ENCODE data around the gene SLC22A14. TPM values are rescaled to one million over a fixed set of nuclear protein-coding genes. Genes with fewer than 3 reads are reported as not detected.
"Not testable (repeated sequence)": the region's sequence is repeated elsewhere in the genome, so short reads cannot be mapped to it uniquely, and the experiment has no call there.

Gene SLC22A14
- total RNA-seq, 4 donors from 2014 or later = 1.2 TPM; not detected in 3

GRCh38 chr3:38276917-38277630 lies 5.0 kb upstream of the SLC22A14 start:
- no peak overlapping the region for H3K27ac ChIP-seq
- DNase-seq (ENCODE audit: low spot score in 2 of 2) = no peak
- H3K4me3 ChIP-seq = no peak overlapping the region
- TF ChIP-seq EP300 (IDR thresholded peaks at IDR 0.05) = no peak
- TF ChIP-seq POLR2A (IDR thresholded peaks at IDR 0.05) = no peak
- no peak for TF ChIP-seq CTCF (IDR thresholded peaks at IDR 0.05)
- no peaks in the 10 kb centered on the region for H3K27me3 ChIP-seq
- H3K36me3 ChIP-seq = peaks cover 0 to 48% (median 0%) of the 10 kb centered on the region in 3 donors
- 91 to 93% methylated on average over 12 to 13 of the region's 13 CpGs for WGBS, 2 donors
- H3K4me1 ChIP-seq = no peaks in the 10 kb centered on the region
- H3K9me3 ChIP-seq = no peaks in the 10 kb centered on the region

GRCh38 chr3:38278841-38279240 lies 3.3 kb upstream of the SLC22A14 start:
- no peak for DNase-seq (ENCODE audit: low spot score in 2 of 2)
- Histone ChIP-seq H3K27me3 (no peaks in the 10 kb centered on the region), H3K36me3 (peaks cover 0 to 48% (median 0%) of the 10 kb centered on the region in 3 donors), H3K4me3 (no peak overlapping the region), H3K27ac (no peak overlapping the region), H3K9me3 (no peaks in the 10 kb centered on the region), H3K4me1 (no peaks in the 10 kb centered on the region)
- TF ChIP-seq POLR2A (IDR thresholded peaks at IDR 0.05) (no peak), EP300 (IDR thresholded peaks at IDR 0.05) (no peak), CTCF (IDR thresholded peaks at IDR 0.05) (no peak)
- WGBS, 2 donors = 86 to 93% methylated on average over 5 of the region's 5 CpGs

- Histone ChIP-seq H3K4me3 (no peak overlapping the region), H3K9me3 (no peaks in the 10 kb centered on the region), H3K27me3 (no peaks in the 10 kb centered on the region), H3K27ac (no peak overlapping the region), H3K36me3 (peaks cover 0 to 2% (median 0%) of the 10 kb centered on the region in 3 donors), H3K4me1 (no peaks in the 10 kb centered on the region)
- TF ChIP-seq POLR2A (IDR thresholded peaks at IDR 0.05) (no peak), EP300 (IDR thresholded peaks at IDR 0.05) (no peak), CTCF (IDR thresholded peaks at IDR 0.05) (no peak)
- WGBS, 2 donors = 65 to 69% methylated on average over 13 to 16 of the region's 16 CpGs
- no peak for DNase-seq (ENCODE audit: low spot score in 2 of 2)
Measured at GRCh38 chr3:38283810-38284755, 2.0 kb downstream of the SLC22A14 start.

- Histone ChIP-seq H3K4me3 (no peak overlapping the region), H3K9me3 (no peaks in the 10 kb centered on the region), H3K4me1 (no peaks in the 10 kb centered on the region), H3K27me3 (no peaks in the 10 kb centered on the region), H3K36me3 (peaks cover 0 to 2% (median 0%) of the 10 kb centered on the region in 3 donors), H3K27ac (no peak overlapping the region)
- WGBS, 2 donors = 79 to 93% methylated on average over 6 of the region's 6 CpGs
- TF ChIP-seq CTCF (IDR thresholded peaks at IDR 0.05) (no peak), EP300 (IDR thresholded peaks at IDR 0.05) (no peak), POLR2A (IDR thresholded peaks at IDR 0.05) (no peak)
- DNase-seq (ENCODE audit: low spot score in 2 of 2) = no peak
Measured at GRCh38 chr3:38284756-38285150, 2.7 kb downstream of the SLC22A14 start.

GRCh38 chr3:38289286-38290217 lies 7.5 kb downstream of the SLC22A14 start:
- not testable (repeated sequence) for H3K4me3 ChIP-seq
- WGBS, 2 donors = 90 to 92% methylated on average over 16 of the region's 16 CpGs

GRCh38 chr3:38297053-38297452 lies 15.0 kb downstream of the SLC22A14 start:
- not testable (repeated sequence) for H3K27ac ChIP-seq; H3K36me3 ChIP-seq; H3K9me3 ChIP-seq; H3K4me1 ChIP-seq; H3K27me3 ChIP-seq; DNase-seq (ENCODE audit: low spot score in 2 of 2); H3K4me3 ChIP-seq
- 75 to 76% methylated on average over 4 of the region's 4 CpGs for WGBS, 2 donors

More at GRCh38 chr3:38289286-38290217, 7.5 kb downstream of the SLC22A14 start:
- DNase-seq (ENCODE audit: low spot score in 2 of 2); H3K27ac ChIP-seq; H3K9me3 ChIP-seq; H3K36me3 ChIP-seq; H3K27me3 ChIP-seq; H3K4me1 ChIP-seq: not testable (repeated sequence)
